Measurements from ENCODE around the gene ZDHHC20.

The ZDHHC20 gene

GRCh38 chr13:21478881-21479808, 20.0 kb upstream of the ZDHHC20 start:
- H2AFZ ChIP-seq (ENCODE audit: low read length), result no peak overlapping the region
- H3K4me2 ChIP-seq (ENCODE audit: low read depth, low read length), result no peak overlapping the region
- no peaks in the 10 kb centered on the region for H3K9me2 ChIP-seq (replicated peaks; ENCODE audit: insufficient read depth, low read length)
- TF ChIP-seq EZH2phosphoT487 (IDR thresholded peaks at IDR 0.05; ENCODE audit: low read length), result no peak
- TF ChIP-seq CTCF (IDR thresholded peaks at IDR 0.05; ENCODE audit: low read length), result peak; percentile 20
- no peak overlapping the region for H3K27ac ChIP-seq (ENCODE audit: low read length)
- no peaks in the 10 kb centered on the region for H4K20me1 ChIP-seq (ENCODE audit: insufficient read depth, low read length)
- peak; percentile 54 for DNase-seq
- H3K36me3 ChIP-seq (replicated peaks; ENCODE audit: insufficient read depth, low read length), result no peaks in the 10 kb centered on the region
- no peak overlapping the region for H3K9ac ChIP-seq (ENCODE audit: low read length)
- H3F3A ChIP-seq (ENCODE audit: insufficient read depth, low read length), result no peaks in the 10 kb centered on the region
- 0 out of 2 replicates have a peak, but pooled peaks cover 3% of the 10 kb centered on the region for H3K4me1 ChIP-seq (ENCODE audit: low read length)
- H3K4me3 ChIP-seq (ENCODE audit: low read length), result no peak overlapping the region
- H3K27me3 ChIP-seq (replicated peaks; ENCODE audit: insufficient read depth, low read length), result no peaks in the 10 kb centered on the region
- no peaks in the 10 kb centered on the region for H3K79me2 ChIP-seq (ENCODE audit: low read length)
- H3K9me3 ChIP-seq (replicated peaks; ENCODE audit: insufficient read depth, low read length), result no peaks in the 10 kb centered on the region

- Histone ChIP-seq H3K9ac (ENCODE audit: low read length) (peak overlapping the region; percentile 48; the same call in 1 of the 2 replicates), H3K27me3 (replicated peaks; ENCODE audit: insufficient read depth, low read length) (no peaks in the 10 kb centered on the region), H2AFZ (ENCODE audit: low read length) (peak overlapping the region; percentile 56; the same call in 1 of the 2 replicates), H3K4me2 (ENCODE audit: low read depth, low read length) (peak overlapping the region; percentile 38; the same call in 1 of the 2 replicates), H4K20me1 (ENCODE audit: insufficient read depth, low read length) (no peaks in the 10 kb centered on the region), H3K4me1 (ENCODE audit: low read length) (0 out of 2 replicates have a peak, but pooled peaks cover 3% of the 10 kb centered on the region), H3K9me2 (replicated peaks; ENCODE audit: insufficient read depth, low read length) (no peaks in the 10 kb centered on the region), H3K36me3 (replicated peaks; ENCODE audit: insufficient read depth, low read length) (no peaks in the 10 kb centered on the region), H3K79me2 (ENCODE audit: low read length) (no peaks in the 10 kb centered on the region), H3K4me3 (ENCODE audit: low read length) (peak overlapping the region; percentile 55), H3K9me3 (replicated peaks; ENCODE audit: insufficient read depth, low read length) (no peaks in the 10 kb centered on the region), H3F3A (ENCODE audit: insufficient read depth, low read length) (no peaks in the 10 kb centered on the region), H3K27ac (ENCODE audit: low read length) (no peak overlapping the region)
- no peak for TF ChIP-seq EZH2phosphoT487 (IDR thresholded peaks at IDR 0.05; ENCODE audit: low read length)
- TF ChIP-seq EZH2 (optimal IDR thresholded peaks at IDR 0.05; ENCODE audit: low read depth, low read length), result no peak
- peak; percentile 77 for TF ChIP-seq CTCF (IDR thresholded peaks at IDR 0.05; ENCODE audit: low read length)
- DNase-seq, result peak; percentile 65
These were observed 17.9 kb upstream of the ZDHHC20 start for GRCh38 chr13:21476893-21477472.

DNA sequence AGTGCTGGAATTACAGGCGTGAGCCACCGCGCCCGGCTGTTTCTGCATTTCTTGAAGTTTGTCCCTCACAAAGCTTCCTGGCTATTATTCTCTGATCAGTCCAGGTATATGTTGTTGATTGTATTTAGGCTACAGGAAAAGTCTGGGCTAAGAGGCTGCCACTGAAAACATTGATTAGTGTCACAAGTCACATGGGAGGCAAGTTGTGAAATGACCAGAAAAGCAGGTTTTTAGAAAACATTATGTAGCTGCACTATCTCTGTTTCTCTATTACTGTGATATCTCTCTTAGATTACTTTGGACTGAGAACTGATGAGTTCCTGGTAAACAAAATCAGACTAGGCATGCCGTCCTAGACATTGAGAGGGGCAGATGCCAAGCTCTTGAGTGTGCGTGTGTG, 16.0 kb upstream of the ZDHHC20 start:
- Histone ChIP-seq H4K20me1 (ENCODE audit: insufficient read depth, low read length) (no peaks in the 10 kb centered on the region), H3K79me2 (ENCODE audit: low read length) (no peaks in the 10 kb centered on the region), H3F3A (ENCODE audit: insufficient read depth, low read length) (no peaks in the 10 kb centered on the region), H3K27ac (ENCODE audit: low read length) (no peak overlapping the region), H3K4me1 (ENCODE audit: low read length) (0 out of 2 replicates have a peak, but pooled peaks cover 3% of the 10 kb centered on the region), H3K36me3 (replicated peaks; ENCODE audit: insufficient read depth, low read length) (no peaks in the 10 kb centered on the region), H3K4me2 (ENCODE audit: low read depth, low read length) (no peak overlapping the region), H2AFZ (ENCODE audit: low read length) (no peak overlapping the region), H3K9me3 (replicated peaks; ENCODE audit: insufficient read depth, low read length) (no peaks in the 10 kb centered on the region), H3K9me2 (replicated peaks; ENCODE audit: insufficient read depth, low read length) (no peaks in the 10 kb centered on the region), H3K27me3 (replicated peaks; ENCODE audit: insufficient read depth, low read length) (no peaks in the 10 kb centered on the region), H3K4me3 (ENCODE audit: low read length) (no peak overlapping the region), H3K9ac (ENCODE audit: low read length) (no peak overlapping the region)
- TF ChIP-seq EZH2 (optimal IDR thresholded peaks at IDR 0.05; ENCODE audit: low read depth, low read length), result no peak
- TF ChIP-seq CTCF (IDR thresholded peaks at IDR 0.05; ENCODE audit: low read length), result no peak
- TF ChIP-seq EZH2phosphoT487 (IDR thresholded peaks at IDR 0.05; ENCODE audit: low read length), result no peak
- no peak for DNase-seq
